G401 (cell line): Measurements from ENCODE around the gene CCDC167. TPM values are rescaled to one million over a fixed set of nuclear protein-coding genes. Genes with fewer than 3 reads are reported as not detected.
"Not testable (repeated sequence)": the region's sequence is repeated elsewhere in the genome, so short reads cannot be mapped to it uniquely, and the experiment has no call there.

Experiments
- DNase-seq: peaks from one replicate; pipeline ENCODE4 v3.0.0-alpha.2; 2015; ENCODE audit warnings: low spot score
- in situ Hi-C: cut with HindIII; loops from 2 replicates; pipeline ENCODE4 v1.10.0; 2016; ENCODE audit warnings: low sequenced_read_pairs, mixed read lengths
- total RNA-seq: library from RNA; depleted of rRNA; stranded (reverse); fragments of >200 nt; shearing (Covaris generic); gene quantifications from 2 replicates; pipeline ENCODE4 v1.2.3, GENCODE V29; 2014; rRNA removed

Gene CCDC167
- total RNA-seq, 1 experiment from 2014 or later: 52.4 TPM

DNA sequence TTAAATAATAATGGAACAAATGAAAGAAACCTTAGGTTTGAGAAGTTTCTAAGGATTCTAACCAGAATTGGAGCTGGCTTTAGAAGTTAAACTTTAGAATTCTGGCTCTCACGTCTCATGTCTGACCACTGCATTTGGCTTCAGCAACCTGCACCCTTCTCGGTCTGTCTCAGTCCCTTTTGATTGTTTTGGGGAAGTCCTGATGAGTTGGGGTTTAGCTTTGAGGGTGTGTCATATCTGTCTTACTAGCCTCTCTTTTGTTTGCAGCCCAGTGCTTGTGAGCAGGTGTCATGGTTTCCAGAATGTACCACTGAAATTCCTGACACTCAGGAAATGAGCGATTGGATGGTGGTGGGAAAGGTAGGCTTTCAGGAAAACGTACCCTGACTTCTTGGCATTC, 49.7 kb downstream of the CCDC167 start:
- in situ Hi-C loops: no loop called here
- DNase-seq: no peak

DNA sequence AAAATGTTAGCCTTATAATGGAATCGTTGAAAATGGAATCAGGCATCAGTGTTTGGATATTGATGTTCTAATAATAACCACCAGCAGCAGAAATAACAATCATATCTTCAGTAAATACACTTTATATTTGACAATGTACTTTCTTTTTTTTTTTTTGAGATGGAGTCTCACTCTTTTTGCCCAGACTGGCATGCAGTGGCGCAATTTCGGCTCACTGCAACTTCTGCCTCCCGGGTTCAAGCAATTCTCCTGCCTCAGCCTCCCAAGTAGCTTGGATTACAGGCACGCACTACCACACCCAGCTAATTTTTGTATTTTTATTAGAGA, 56.5 kb downstream of the CCDC167 start:
- DNase-seq, in situ Hi-C loops: not testable (repeated sequence)

- no peak for DNase-seq
- in situ Hi-C loops: no loop called here
Observed at GRCh38 chr6:37442416-37443215, 57.1 kb downstream of the CCDC167 start.

GRCh38 chr6:37441651-37442050, 58.0 kb downstream of the CCDC167 start:
- DNase-seq: no peak
- in situ Hi-C loops: no loop called here

DNA sequence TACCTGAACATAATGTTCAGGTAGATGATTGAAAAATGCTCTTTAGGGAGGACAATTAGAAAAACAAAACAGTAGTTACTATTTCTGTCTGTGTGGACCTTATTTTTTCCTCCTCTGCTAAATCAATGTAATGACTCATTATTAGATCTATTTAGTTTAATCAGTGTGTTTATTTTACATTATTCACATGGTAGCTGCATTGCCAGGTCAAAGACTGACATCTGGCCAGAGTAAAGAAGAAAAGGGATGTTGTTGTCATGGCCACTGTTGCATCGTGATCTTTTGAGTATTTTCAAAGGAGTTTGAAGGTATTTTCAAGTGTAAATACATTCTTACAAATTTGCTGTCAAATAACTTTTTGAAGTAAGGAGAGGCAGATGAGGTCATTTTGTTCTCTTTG, 60.8 kb downstream of the CCDC167 start:
- DNase-seq: no peak
- in situ Hi-C loops: no loop called here

- in situ Hi-C loops: no loop called here
- no peak for DNase-seq
Observed at GRCh38 chr6:37435816-37436215, 63.9 kb downstream of the CCDC167 start.

GRCh38 chr6:37435373-37435772, 64.3 kb downstream of the CCDC167 start:
- no peak for DNase-seq
- in situ Hi-C loops: no loop called here

- DNase-seq: peak; percentile 46
- in situ Hi-C loops: no loop called here
Observed at GRCh38 chr6:37433657-37434271, 65.9 kb downstream of the CCDC167 start.

Other genes with a start within 250 kb of the CCDC167 start
- gene TBC1D22B, start 242.1 kb downstream of the CCDC167 start, total RNA-seq: 6.7 and 12.0 TPM in 2 replicates
- 1.2 and 1.4 TPM in 2 replicates for gene TMEM217, start 241.7 kb downstream of the CCDC167 start, total RNA-seq
- gene RNF8, start 145.9 kb downstream of the CCDC167 start, total RNA-seq: 35.7 and 57.9 TPM in 2 replicates
- 47.7 and 48.8 TPM in 2 replicates for gene CMTR1, start 66.7 kb downstream of the CCDC167 start, total RNA-seq
- 17.7 and 19.6 TPM in 2 replicates for gene MDGA1, start 198.0 kb upstream of the CCDC167 start, total RNA-seq